CD4-positive, CD25-positive, alpha-beta regulatory T cell (primary cell): ENCODE data around the gene CCSER2. TPM values are rescaled to one million over a fixed set of nuclear protein-coding genes. Genes with fewer than 3 reads are reported as not detected.

Experiments
- ATAC-seq, 2 donors: fragments of 150-1000 bp; cut with Tn5 transposase; one replicate each; pipeline ENCODE4 v1.10.0; 2021; ENCODE audit warnings: low read depth in 2 of 2, moderate number of reproducible peaks in 2 of 2, moderate library complexity in 1 of 2
- DNase-seq, 3 donors: peaks; one replicate each; pipeline versions ENCODE4 v3.0.0 to v3.0.0-alpha.2; 2012 to 2022; ENCODE audit warnings: mixed read lengths in 1 of 3
- H3K27ac ChIP-seq: one replicate; pipeline ENCODE4 v1.7.0; 2013; ENCODE audit warnings: mild to moderate bottlenecking, low read length; ENCODE audit not compliant: insufficient read depth, poor library complexity, severe bottlenecking
- H3K27me3 ChIP-seq: one replicate; pipeline ENCODE4 v1.7.0; 2013; ENCODE audit warnings: low read length; ENCODE audit not compliant: control insufficient read depth, insufficient read depth
- H3K36me3 ChIP-seq: one replicate; pipeline ENCODE4 v1.7.0; 2013; ENCODE audit warnings: mild to moderate bottlenecking, low read length, moderate library complexity; ENCODE audit not compliant: control insufficient read depth, insufficient read depth
- H3K4me1 ChIP-seq: 2 replicates; pipeline ENCODE4 v1.7.0; 2013; ENCODE audit warnings: mild to moderate bottlenecking, low read length; ENCODE audit not compliant: insufficient read depth, control insufficient read depth, poor library complexity, severe bottlenecking
- H3K4me3 ChIP-seq: one replicate; pipeline ENCODE4 v1.7.0; 2013; ENCODE audit warnings: low read depth, mild to moderate bottlenecking, low read length, moderate library complexity
- H3K9me3 ChIP-seq, 2 experiments: 1 replicate in 1 of 2; 2 replicates in 1 of 2; pipeline ENCODE4 v1.7.0; 2013; ENCODE audit warnings: low read length in 2 of 2, mild to moderate bottlenecking in 1 of 2, moderate library complexity in 1 of 2; ENCODE audit not compliant: control insufficient read depth in 2 of 2
- H3K27ac Mint-ChIP-seq, 3 donors: one replicate each; pipeline ENCODE4 v1.8.0; 2020 to 2022; ENCODE audit warnings: mild to moderate bottlenecking in 3 of 3, mixed read lengths in 3 of 3, moderate library complexity in 2 of 3
- H3K27me3 Mint-ChIP-seq: one replicate; pipeline ENCODE4 v1.8.0; 2022; ENCODE audit warnings: mild to moderate bottlenecking, mixed read lengths
- H3K36me3 Mint-ChIP-seq: one replicate; pipeline ENCODE4 v1.8.0; 2020; ENCODE audit warnings: mixed read lengths
- H3K4me1 Mint-ChIP-seq, 4 donors: one replicate each; pipeline ENCODE4 v1.8.0; 2020 to 2022; ENCODE audit warnings: mixed read lengths in 4 of 4, mild to moderate bottlenecking in 1 of 4
- H3K4me3 Mint-ChIP-seq, 4 donors: one replicate each; pipeline ENCODE4 v1.8.0; 2020 to 2022; ENCODE audit warnings: mild to moderate bottlenecking in 4 of 4, mixed read lengths in 4 of 4, moderate library complexity in 3 of 4
- H3K9me3 Mint-ChIP-seq, 7 donors: one replicate each; pipeline ENCODE4 v1.8.0; 2020 to 2022; ENCODE audit warnings: mixed read lengths in 7 of 7, mild to moderate bottlenecking in 3 of 7, moderate library complexity in 2 of 7
- polyA plus RNA-seq, 4 donors: library from polyadenylated mRNA; unstranded; fragments of 300-500 nt; fragmentation: Illumina TruSeq; gene quantifications; one replicate each; pipeline ENCODE4 v1.2.3, GENCODE V29; 2021
- total RNA-seq: library from RNA; stranded (reverse); gene quantifications from one replicate; pipeline ENCODE4 v1.2.3, GENCODE V29; 2022

Gene CCSER2
- total and polyA plus RNA-seq, 5 donors from 2014 or later = 45.7 to 110 (median 73.8) TPM

GRCh38 chr10:84540617-84541288 lies 212.4 kb downstream of the CCSER2 start:
- Mint-ChIP-seq H3K36me3 (no peaks in the 10 kb centered on the region), H3K4me3 (peak overlapping the region in 2 of 4 donors; percentile 36 to 63), H3K9me3 (no peaks in the 10 kb centered on the region), H3K4me1 (peaks cover 0 to 8% (median 3%) of the 10 kb centered on the region in 4 donors), H3K27me3 (peaks cover 18% of the 10 kb centered on the region), H3K27ac (no peak overlapping the region)
- peaks cover 10% of the 10 kb centered on the region for H3K4me1 ChIP-seq
- no peaks in the 10 kb centered on the region for H3K9me3 ChIP-seq
- H3K36me3 ChIP-seq = no peaks in the 10 kb centered on the region
- H3K27me3 ChIP-seq = peaks cover 2% of the 10 kb centered on the region
- H3K27ac ChIP-seq = no peak overlapping the region
- DNase-seq (peak; percentile 29 to 50 (median 49)), ATAC-seq (peak; percentile 63 to 75)
- no peak overlapping the region for H3K4me3 ChIP-seq

- no peaks in the 10 kb centered on the region for H3K9me3 Mint-ChIP-seq
- peak overlapping the region; percentile 30 to 63 (median 41) for H3K4me3 Mint-ChIP-seq
- no peak overlapping the region for H3K27ac ChIP-seq
- peaks cover 2% of the 10 kb centered on the region for H3K27me3 ChIP-seq
- H3K4me3 ChIP-seq = no peak overlapping the region
- no peaks in the 10 kb centered on the region for H3K36me3 Mint-ChIP-seq
- peaks cover 18% of the 10 kb centered on the region for H3K27me3 Mint-ChIP-seq
- DNase-seq = no peak
- H3K9me3 ChIP-seq = no peaks in the 10 kb centered on the region
- no peaks in the 10 kb centered on the region for H3K36me3 ChIP-seq
- no peak for ATAC-seq
- peaks cover 10% of the 10 kb centered on the region for H3K4me1 ChIP-seq
- peaks cover 0 to 8% (median 3%) of the 10 kb centered on the region in 4 donors for H3K4me1 Mint-ChIP-seq
- no peak overlapping the region for H3K27ac Mint-ChIP-seq
Measured at GRCh38 chr10:84541289-84541637, 212.9 kb downstream of the CCSER2 start.

- no peak overlapping the region for H3K27ac Mint-ChIP-seq
- H3K4me3 Mint-ChIP-seq = no peak overlapping the region
- H3K36me3 Mint-ChIP-seq = no peaks in the 10 kb centered on the region
- H3K4me3 ChIP-seq = no peak overlapping the region
- ATAC-seq (no peak), DNase-seq (no peak)
- H3K9me3 ChIP-seq = no peaks in the 10 kb centered on the region
- peaks cover 2% of the 10 kb centered on the region for H3K27me3 ChIP-seq
- H3K27ac ChIP-seq = no peak overlapping the region
- H3K4me1 Mint-ChIP-seq = peaks cover 0 to 6% (median 0%) of the 10 kb centered on the region in 4 donors
- H3K27me3 Mint-ChIP-seq = peaks cover 22% of the 10 kb centered on the region
- H3K4me1 ChIP-seq = peaks cover 10% of the 10 kb centered on the region
- no peaks in the 10 kb centered on the region for H3K36me3 ChIP-seq
- H3K9me3 Mint-ChIP-seq = no peaks in the 10 kb centered on the region
Measured at GRCh38 chr10:84542522-84543490, 214.4 kb downstream of the CCSER2 start.

GRCh38 chr10:84543948-84544347 lies 215.6 kb downstream of the CCSER2 start:
- Mint-ChIP-seq H3K36me3 (no peaks in the 10 kb centered on the region), H3K27ac (no peak overlapping the region), H3K4me3 (no peak overlapping the region), H3K27me3 (peaks cover 18% of the 10 kb centered on the region), H3K4me1 (peaks cover 0 to 6% (median 0%) of the 10 kb centered on the region in 4 donors), H3K9me3 (no peaks in the 10 kb centered on the region)
- Histone ChIP-seq H3K4me3 (no peak overlapping the region), H3K4me1 (peaks cover 10% of the 10 kb centered on the region), H3K27ac (no peak overlapping the region), H3K27me3 (peaks cover 2% of the 10 kb centered on the region), H3K36me3 (no peaks in the 10 kb centered on the region), H3K9me3 (no peaks in the 10 kb centered on the region)
- ATAC-seq = no peak
- no peak for DNase-seq

GRCh38 chr10:84545651-84546050 lies 217.3 kb downstream of the CCSER2 start:
- Histone ChIP-seq H3K27me3 (no peaks in the 10 kb centered on the region), H3K27ac (no peak overlapping the region), H3K4me1 (peaks cover 6% of the 10 kb centered on the region), H3K4me3 (no peak overlapping the region), H3K9me3 (no peaks in the 10 kb centered on the region), H3K36me3 (no peaks in the 10 kb centered on the region)
- no peaks in the 10 kb centered on the region for H3K36me3 Mint-ChIP-seq
- no peaks in the 10 kb centered on the region for H3K9me3 Mint-ChIP-seq
- peaks cover 10% of the 10 kb centered on the region for H3K27me3 Mint-ChIP-seq
- DNase-seq (no peak), ATAC-seq (no peak)
- no peak overlapping the region for H3K4me3 Mint-ChIP-seq
- no peak overlapping the region for H3K27ac Mint-ChIP-seq
- peaks cover 0 to 6% (median 0%) of the 10 kb centered on the region in 4 donors for H3K4me1 Mint-ChIP-seq

GRCh38 chr10:84546609-84547008 lies 218.2 kb downstream of the CCSER2 start:
- Mint-ChIP-seq H3K36me3 (no peaks in the 10 kb centered on the region), H3K27me3 (peaks cover 4% of the 10 kb centered on the region), H3K9me3 (no peaks in the 10 kb centered on the region), H3K27ac (no peak overlapping the region), H3K4me1 (no peaks in the 10 kb centered on the region), H3K4me3 (no peak overlapping the region)
- no peak for ATAC-seq
- Histone ChIP-seq H3K36me3 (no peaks in the 10 kb centered on the region), H3K27me3 (no peaks in the 10 kb centered on the region), H3K4me3 (no peak overlapping the region), H3K27ac (no peak overlapping the region), H3K4me1 (no peaks in the 10 kb centered on the region), H3K9me3 (no peaks in the 10 kb centered on the region)
- no peak for DNase-seq

GRCh38 chr10:84547616-84548015 lies 219.2 kb downstream of the CCSER2 start:
- Mint-ChIP-seq H3K36me3 (no peaks in the 10 kb centered on the region), H3K4me1 (no peaks in the 10 kb centered on the region), H3K27me3 (peaks cover 4% of the 10 kb centered on the region), H3K9me3 (no peaks in the 10 kb centered on the region), H3K27ac (no peak overlapping the region), H3K4me3 (no peak overlapping the region)
- Histone ChIP-seq H3K9me3 (no peaks in the 10 kb centered on the region), H3K27me3 (no peaks in the 10 kb centered on the region), H3K27ac (no peak overlapping the region), H3K4me1 (no peaks in the 10 kb centered on the region), H3K4me3 (no peak overlapping the region), H3K36me3 (no peaks in the 10 kb centered on the region)
- no peak for ATAC-seq
- DNase-seq = no peak
